SK-N-SH treated with all-trans-retinoic acid at 6 μM for 48 hours (cell line): ENCODE results near the gene MS4A4A.

Experiments used
- ARNTL ChIP-seq: fragments of 450-650 bp; formaldehyde crosslinking; IDR thresholded peaks from 2 replicates; pipeline ENCODE4 v1.5.0; 2020; ENCODE audit warnings: low read depth, mild to moderate bottlenecking, moderate library complexity, borderline replicate concordance
- BACH2 ChIP-seq: fragments of 250-450 bp; sonication (Bioruptor Pico); IDR thresholded peaks from 2 replicates; pipeline ENCODE4 v1.9.0; 2021; ENCODE audit warnings: mild to moderate bottlenecking, borderline replicate concordance
- GLIS3 ChIP-seq: fragments of 250-450 bp; sonication (Bioruptor Pico); IDR thresholded peaks from 2 replicates; pipeline ENCODE4 v1.5.0; 2020; ENCODE audit warnings: mild to moderate bottlenecking, moderate library complexity
- OSR1 ChIP-seq: fragments of 250-450 bp; sonication (Bioruptor Pico); IDR thresholded peaks from 2 replicates; pipeline ENCODE4 v1.8.0; 2022; ENCODE audit warnings: moderate library complexity, mild to moderate bottlenecking, inconsistent platforms
- RARB ChIP-seq: fragments of 250-450 bp; sonication (Bioruptor Pico); IDR thresholded peaks from 2 replicates; pipeline ENCODE4 v1.8.0; 2021; ENCODE audit warnings: mild to moderate bottlenecking, moderate library complexity
- ZC3H10 ChIP-seq: fragments of 250-450 bp; sonication (Bioruptor Pico); IDR thresholded peaks from 2 replicates; pipeline ENCODE4 v1.5.1; 2021; ENCODE audit warnings: mild to moderate bottlenecking, moderate library complexity
- ZFP30 ChIP-seq: fragments of 450-650 bp; formaldehyde crosslinking; IDR thresholded peaks from 2 replicates; pipeline ENCODE4 v1.5.0; 2022; ENCODE audit warnings: mild to moderate bottlenecking, moderate library complexity
- ZNF565 ChIP-seq: fragments of 450-650 bp; formaldehyde crosslinking; conservative IDR thresholded peaks from 2 replicates; pipeline ENCODE4 v1.5.0; 2020; ENCODE audit warnings: low read depth, mild to moderate bottlenecking, moderate library complexity
- TF ChIP-seq, protein P1 (sequence below): fragments of 250-450 bp; sonication (Bioruptor Pico); IDR thresholded peaks from 2 replicates; pipeline ENCODE4 v1.8.0; 2020; ENCODE audit warnings: mild to moderate bottlenecking, moderate library complexity, borderline replicate concordance

DNA sequence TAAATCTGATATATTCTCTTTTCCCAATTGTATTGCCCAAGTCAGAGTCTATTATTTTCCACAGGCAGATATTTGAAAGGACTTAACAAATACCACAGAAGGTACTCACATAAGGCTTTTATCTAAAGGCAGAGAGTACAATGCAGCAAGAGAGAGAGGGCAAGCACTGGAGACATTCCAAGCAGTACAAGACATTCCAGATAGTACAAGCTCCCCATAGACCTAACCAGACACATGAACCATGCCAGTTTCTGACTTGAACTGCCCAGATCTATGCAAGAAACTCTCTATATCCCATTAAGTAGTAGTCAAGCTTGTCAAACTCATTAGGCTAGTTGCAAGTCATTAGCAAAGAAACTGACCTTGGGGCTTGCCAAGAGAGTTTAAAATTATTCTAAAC lies 35.4 kb downstream of the MS4A4A start:
- TF ChIP-seq GLIS3 (CRISPR knock-in tag) (no peak), RARB (no peak), ZFP30 (no peak), ARNTL (CRISPR knock-in tag) (no peak), ZC3H10 (CRISPR knock-in tag) (no peak), ZNF565 (CRISPR knock-in tag) (no peak), OSR1 (no peak), BACH2 (CRISPR knock-in tag) (no peak)
- TF ChIP-seq, protein P1, sequence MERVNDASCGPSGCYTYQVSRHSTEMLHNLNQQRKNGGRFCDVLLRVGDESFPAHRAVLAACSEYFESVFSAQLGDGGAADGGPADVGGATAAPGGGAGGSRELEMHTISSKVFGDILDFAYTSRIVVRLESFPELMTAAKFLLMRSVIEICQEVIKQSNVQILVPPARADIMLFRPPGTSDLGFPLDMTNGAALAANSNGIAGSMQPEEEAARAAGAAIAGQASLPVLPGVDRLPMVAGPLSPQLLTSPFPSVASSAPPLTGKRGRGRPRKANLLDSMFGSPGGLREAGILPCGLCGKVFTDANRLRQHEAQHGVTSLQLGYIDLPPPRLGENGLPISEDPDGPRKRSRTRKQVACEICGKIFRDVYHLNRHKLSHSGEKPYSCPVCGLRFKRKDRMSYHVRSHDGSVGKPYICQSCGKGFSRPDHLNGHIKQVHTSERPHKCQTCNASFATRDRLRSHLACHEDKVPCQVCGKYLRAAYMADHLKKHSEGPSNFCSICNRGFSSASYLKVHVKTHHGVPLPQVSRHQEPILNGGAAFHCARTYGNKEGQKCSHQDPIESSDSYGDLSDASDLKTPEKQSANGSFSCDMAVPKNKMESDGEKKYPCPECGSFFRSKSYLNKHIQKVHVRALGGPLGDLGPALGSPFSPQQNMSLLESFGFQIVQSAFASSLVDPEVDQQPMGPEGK, result no peak
